Measurements from ENCODE around the gene KCNMA1.

DNA sequence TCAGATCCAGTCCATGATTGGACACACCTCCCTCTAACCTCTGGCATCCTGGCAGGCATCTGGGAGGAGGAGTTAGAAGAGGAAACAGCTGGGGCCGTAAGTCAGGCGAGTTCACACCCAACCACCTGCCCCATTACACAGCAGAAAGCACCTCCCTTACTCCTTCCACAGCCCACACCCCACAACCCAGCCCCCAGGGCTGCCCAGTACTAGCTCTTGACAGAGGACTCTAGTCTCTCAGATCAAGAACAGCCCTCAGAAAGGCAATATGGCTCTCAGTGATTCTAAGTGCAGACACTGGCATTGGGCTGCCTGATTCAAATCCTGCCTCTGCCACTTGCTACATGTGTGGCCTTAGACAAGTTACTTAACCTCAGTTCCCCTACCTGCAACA is 34.1 kb downstream of the KCNMA1 start:
- TF ChIP-seq, protein P1, sequence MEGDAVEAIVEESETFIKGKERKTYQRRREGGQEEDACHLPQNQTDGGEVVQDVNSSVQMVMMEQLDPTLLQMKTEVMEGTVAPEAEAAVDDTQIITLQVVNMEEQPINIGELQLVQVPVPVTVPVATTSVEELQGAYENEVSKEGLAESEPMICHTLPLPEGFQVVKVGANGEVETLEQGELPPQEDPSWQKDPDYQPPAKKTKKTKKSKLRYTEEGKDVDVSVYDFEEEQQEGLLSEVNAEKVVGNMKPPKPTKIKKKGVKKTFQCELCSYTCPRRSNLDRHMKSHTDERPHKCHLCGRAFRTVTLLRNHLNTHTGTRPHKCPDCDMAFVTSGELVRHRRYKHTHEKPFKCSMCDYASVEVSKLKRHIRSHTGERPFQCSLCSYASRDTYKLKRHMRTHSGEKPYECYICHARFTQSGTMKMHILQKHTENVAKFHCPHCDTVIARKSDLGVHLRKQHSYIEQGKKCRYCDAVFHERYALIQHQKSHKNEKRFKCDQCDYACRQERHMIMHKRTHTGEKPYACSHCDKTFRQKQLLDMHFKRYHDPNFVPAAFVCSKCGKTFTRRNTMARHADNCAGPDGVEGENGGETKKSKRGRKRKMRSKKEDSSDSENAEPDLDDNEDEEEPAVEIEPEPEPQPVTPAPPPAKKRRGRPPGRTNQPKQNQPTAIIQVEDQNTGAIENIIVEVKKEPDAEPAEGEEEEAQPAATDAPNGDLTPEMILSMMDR (IDR thresholded peaks at IDR 0.05 in 2 of 3, conservative IDR thresholded peaks at IDR 0.05 in 1 of 3; ENCODE audit: insufficient read depth in 2 of 3, low read depth in 1 of 3, low read length in 3 of 3), result no peak
- no peak for TF ChIP-seq MCM3 (IDR thresholded peaks at IDR 0.05)
- TF ChIP-seq, protein P2, sequence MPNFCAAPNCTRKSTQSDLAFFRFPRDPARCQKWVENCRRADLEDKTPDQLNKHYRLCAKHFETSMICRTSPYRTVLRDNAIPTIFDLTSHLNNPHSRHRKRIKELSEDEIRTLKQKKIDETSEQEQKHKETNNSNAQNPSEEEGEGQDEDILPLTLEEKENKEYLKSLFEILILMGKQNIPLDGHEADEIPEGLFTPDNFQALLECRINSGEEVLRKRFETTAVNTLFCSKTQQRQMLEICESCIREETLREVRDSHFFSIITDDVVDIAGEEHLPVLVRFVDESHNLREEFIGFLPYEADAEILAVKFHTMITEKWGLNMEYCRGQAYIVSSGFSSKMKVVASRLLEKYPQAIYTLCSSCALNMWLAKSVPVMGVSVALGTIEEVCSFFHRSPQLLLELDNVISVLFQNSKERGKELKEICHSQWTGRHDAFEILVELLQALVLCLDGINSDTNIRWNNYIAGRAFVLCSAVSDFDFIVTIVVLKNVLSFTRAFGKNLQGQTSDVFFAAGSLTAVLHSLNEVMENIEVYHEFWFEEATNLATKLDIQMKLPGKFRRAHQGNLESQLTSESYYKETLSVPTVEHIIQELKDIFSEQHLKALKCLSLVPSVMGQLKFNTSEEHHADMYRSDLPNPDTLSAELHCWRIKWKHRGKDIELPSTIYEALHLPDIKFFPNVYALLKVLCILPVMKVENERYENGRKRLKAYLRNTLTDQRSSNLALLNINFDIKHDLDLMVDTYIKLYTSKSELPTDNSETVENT (CRISPR knock-in tag; IDR thresholded peaks at IDR 0.05), result no peak
- TF ChIP-seq, protein P3, sequence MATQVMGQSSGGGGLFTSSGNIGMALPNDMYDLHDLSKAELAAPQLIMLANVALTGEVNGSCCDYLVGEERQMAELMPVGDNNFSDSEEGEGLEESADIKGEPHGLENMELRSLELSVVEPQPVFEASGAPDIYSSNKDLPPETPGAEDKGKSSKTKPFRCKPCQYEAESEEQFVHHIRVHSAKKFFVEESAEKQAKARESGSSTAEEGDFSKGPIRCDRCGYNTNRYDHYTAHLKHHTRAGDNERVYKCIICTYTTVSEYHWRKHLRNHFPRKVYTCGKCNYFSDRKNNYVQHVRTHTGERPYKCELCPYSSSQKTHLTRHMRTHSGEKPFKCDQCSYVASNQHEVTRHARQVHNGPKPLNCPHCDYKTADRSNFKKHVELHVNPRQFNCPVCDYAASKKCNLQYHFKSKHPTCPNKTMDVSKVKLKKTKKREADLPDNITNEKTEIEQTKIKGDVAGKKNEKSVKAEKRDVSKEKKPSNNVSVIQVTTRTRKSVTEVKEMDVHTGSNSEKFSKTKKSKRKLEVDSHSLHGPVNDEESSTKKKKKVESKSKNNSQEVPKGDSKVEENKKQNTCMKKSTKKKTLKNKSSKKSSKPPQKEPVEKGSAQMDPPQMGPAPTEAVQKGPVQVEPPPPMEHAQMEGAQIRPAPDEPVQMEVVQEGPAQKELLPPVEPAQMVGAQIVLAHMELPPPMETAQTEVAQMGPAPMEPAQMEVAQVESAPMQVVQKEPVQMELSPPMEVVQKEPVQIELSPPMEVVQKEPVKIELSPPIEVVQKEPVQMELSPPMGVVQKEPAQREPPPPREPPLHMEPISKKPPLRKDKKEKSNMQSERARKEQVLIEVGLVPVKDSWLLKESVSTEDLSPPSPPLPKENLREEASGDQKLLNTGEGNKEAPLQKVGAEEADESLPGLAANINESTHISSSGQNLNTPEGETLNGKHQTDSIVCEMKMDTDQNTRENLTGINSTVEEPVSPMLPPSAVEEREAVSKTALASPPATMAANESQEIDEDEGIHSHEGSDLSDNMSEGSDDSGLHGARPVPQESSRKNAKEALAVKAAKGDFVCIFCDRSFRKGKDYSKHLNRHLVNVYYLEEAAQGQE (IDR thresholded peaks at IDR 0.05; ENCODE audit: borderline replicate concordance), result no peak
- TF ChIP-seq, protein P3 (CRISPR knock-in tag; IDR thresholded peaks at IDR 0.05; ENCODE audit: low read depth), result no peak
- TF ChIP-seq MTF1 (CRISPR knock-in tag; IDR thresholded peaks at IDR 0.05; ENCODE audit: borderline replicate concordance), result no peak
- no peak for TF ChIP-seq EP300 (IDR thresholded peaks at IDR 0.05; ENCODE audit: low read length)
- TF ChIP-seq GATA2 (CRISPR knock-in tag; IDR thresholded peaks at IDR 0.05), result no peak
- TF ChIP-seq TAF1 (IDR thresholded peaks at IDR 0.05; ENCODE audit: control insufficient read depth, extremely low read depth, insufficient read depth, low read length, severe bottlenecking), result no peak
- no peak for TF ChIP-seq MTA2 (IDR thresholded peaks at IDR 0.05; ENCODE audit: low read depth)
- no peak for TF ChIP-seq PURB (CRISPR knock-in tag; IDR thresholded peaks at IDR 0.05; ENCODE audit: low read depth)
- no peak for TF ChIP-seq HSF4 (CRISPR knock-in tag; IDR thresholded peaks at IDR 0.05; ENCODE audit: borderline replicate concordance)
- TF ChIP-seq, protein P4, sequence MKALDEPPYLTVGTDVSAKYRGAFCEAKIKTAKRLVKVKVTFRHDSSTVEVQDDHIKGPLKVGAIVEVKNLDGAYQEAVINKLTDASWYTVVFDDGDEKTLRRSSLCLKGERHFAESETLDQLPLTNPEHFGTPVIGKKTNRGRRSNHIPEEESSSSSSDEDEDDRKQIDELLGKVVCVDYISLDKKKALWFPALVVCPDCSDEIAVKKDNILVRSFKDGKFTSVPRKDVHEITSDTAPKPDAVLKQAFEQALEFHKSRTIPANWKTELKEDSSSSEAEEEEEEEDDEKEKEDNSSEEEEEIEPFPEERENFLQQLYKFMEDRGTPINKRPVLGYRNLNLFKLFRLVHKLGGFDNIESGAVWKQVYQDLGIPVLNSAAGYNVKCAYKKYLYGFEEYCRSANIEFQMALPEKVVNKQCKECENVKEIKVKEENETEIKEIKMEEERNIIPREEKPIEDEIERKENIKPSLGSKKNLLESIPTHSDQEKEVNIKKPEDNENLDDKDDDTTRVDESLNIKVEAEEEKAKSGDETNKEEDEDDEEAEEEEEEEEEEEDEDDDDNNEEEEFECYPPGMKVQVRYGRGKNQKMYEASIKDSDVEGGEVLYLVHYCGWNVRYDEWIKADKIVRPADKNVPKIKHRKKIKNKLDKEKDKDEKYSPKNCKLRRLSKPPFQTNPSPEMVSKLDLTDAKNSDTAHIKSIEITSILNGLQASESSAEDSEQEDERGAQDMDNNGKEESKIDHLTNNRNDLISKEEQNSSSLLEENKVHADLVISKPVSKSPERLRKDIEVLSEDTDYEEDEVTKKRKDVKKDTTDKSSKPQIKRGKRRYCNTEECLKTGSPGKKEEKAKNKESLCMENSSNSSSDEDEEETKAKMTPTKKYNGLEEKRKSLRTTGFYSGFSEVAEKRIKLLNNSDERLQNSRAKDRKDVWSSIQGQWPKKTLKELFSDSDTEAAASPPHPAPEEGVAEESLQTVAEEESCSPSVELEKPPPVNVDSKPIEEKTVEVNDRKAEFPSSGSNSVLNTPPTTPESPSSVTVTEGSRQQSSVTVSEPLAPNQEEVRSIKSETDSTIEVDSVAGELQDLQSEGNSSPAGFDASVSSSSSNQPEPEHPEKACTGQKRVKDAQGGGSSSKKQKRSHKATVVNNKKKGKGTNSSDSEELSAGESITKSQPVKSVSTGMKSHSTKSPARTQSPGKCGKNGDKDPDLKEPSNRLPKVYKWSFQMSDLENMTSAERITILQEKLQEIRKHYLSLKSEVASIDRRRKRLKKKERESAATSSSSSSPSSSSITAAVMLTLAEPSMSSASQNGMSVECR (CRISPR knock-in tag; IDR thresholded peaks at IDR 0.05), result no peak
- no peak for TF ChIP-seq SETDB1 (IDR thresholded peaks at IDR 0.05; ENCODE audit: low read length)
- TF ChIP-seq SAFB (IDR thresholded peaks at IDR 0.05; ENCODE audit: borderline replicate concordance, low read depth, low read length), result no peak
